ENCODE data around the gene ACTL9.
A peak's percentile ranks its signal among the peaks of the same experiment; 100 is the strongest.

Gene ACTL9

GRCh38 chr19:8663920-8664670, 34.5 kb downstream of the ACTL9 start:
- TF ChIP-seq, protein P1, sequence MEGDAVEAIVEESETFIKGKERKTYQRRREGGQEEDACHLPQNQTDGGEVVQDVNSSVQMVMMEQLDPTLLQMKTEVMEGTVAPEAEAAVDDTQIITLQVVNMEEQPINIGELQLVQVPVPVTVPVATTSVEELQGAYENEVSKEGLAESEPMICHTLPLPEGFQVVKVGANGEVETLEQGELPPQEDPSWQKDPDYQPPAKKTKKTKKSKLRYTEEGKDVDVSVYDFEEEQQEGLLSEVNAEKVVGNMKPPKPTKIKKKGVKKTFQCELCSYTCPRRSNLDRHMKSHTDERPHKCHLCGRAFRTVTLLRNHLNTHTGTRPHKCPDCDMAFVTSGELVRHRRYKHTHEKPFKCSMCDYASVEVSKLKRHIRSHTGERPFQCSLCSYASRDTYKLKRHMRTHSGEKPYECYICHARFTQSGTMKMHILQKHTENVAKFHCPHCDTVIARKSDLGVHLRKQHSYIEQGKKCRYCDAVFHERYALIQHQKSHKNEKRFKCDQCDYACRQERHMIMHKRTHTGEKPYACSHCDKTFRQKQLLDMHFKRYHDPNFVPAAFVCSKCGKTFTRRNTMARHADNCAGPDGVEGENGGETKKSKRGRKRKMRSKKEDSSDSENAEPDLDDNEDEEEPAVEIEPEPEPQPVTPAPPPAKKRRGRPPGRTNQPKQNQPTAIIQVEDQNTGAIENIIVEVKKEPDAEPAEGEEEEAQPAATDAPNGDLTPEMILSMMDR (IDR thresholded peaks at IDR 0.05; ENCODE audit: insufficient read depth, low read depth, low read length, missing control alignments) = no peak
- DNase-seq (ENCODE audit: low read depth) = peak; percentile 25
- H3K4me3 ChIP-seq (ENCODE audit: low read depth, low read length) = no peak overlapping the region

DNA sequence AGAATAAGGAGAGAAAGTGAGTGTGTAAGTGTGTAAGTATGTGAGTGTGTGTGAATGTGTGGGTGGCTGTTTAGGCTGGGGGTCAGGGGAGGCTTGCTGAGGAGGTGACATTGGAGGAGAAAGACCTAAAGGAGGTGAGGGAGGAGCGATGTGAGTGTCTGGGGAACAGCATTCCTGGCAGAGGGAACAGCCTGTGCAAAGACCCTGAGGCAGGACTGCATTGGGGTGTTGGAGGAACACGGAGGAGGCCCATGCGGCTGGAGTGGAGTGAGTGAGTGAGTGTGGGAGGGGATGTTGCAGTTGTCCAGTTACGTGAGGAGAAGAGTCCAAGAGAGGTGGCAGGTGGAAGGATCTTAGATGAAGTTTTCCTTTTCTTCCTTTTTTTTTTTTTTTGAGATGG, 36.3 kb downstream of the ACTL9 start:
- H3K4me3 ChIP-seq (ENCODE audit: low read depth, low read length) = no peak overlapping the region
- TF ChIP-seq, protein P1 (IDR thresholded peaks at IDR 0.05; ENCODE audit: insufficient read depth, low read depth, low read length, missing control alignments) = no peak
- no peak for DNase-seq (ENCODE audit: low read depth)

GRCh38 chr19:8659905-8660304, 38.7 kb downstream of the ACTL9 start:
- no peak for DNase-seq (ENCODE audit: low read depth)
- TF ChIP-seq, protein P1 (IDR thresholded peaks at IDR 0.05; ENCODE audit: insufficient read depth, low read depth, low read length, missing control alignments) = no peak
- no peak overlapping the region for H3K4me3 ChIP-seq (ENCODE audit: low read depth, low read length)

DNA sequence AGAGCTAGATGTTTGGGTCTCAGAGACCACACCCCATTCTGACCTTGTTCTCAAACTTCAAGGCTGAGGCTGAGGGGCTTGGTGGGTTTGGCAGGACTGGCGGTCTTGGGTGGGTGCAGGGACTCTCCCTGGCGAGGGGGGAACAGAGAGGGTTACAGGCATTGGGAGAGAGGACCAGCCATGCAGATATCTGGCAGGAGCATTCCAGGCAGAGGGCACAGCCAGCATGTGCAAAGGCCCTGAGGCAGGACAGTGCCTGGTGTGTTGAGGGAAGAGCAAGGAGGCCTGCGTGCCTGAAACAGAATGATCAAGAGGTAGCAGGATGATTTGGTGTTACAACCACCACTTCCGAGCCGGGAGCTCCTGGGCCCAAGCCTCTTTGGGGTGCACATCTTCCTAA, 40.7 kb downstream of the ACTL9 start:
- H3K4me3 ChIP-seq (ENCODE audit: low read depth, low read length) = no peak overlapping the region
- TF ChIP-seq, protein P1 (IDR thresholded peaks at IDR 0.05; ENCODE audit: insufficient read depth, low read depth, low read length, missing control alignments) = no peak
- no peak for DNase-seq (ENCODE audit: low read depth)

DNA sequence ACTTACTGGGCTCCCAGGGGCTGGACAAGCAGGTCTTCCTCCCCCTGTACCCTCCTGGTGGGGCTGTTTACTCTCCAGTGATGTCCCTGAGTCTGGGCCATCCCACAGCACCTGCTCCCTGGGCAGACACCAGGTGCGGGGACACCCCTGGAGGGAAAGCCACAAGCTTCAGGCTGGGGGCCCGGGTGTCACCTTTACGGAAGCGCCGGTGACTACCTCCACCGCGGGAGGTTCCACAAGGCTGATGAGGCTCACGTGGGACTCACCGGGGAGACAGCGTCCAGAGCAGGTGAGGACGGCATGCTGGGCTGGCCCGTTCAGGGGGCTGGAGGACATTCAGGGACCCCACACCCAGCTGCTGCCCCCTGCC, 43.3 kb downstream of the ACTL9 start:
- TF ChIP-seq, protein P1 (IDR thresholded peaks at IDR 0.05; ENCODE audit: insufficient read depth, low read depth, low read length, missing control alignments) = no peak
- DNase-seq (ENCODE audit: low read depth) = peak; percentile 10
- H3K4me3 ChIP-seq (ENCODE audit: low read depth, low read length) = no peak overlapping the region

- TF ChIP-seq, protein P1 (IDR thresholded peaks at IDR 0.05; ENCODE audit: insufficient read depth, low read depth, low read length, missing control alignments) = peak; percentile 93
- peak; percentile 59 for DNase-seq (ENCODE audit: low read depth)
- no peak overlapping the region for H3K4me3 ChIP-seq (ENCODE audit: low read depth, low read length)
Observed at GRCh38 chr19:8654591-8655339, 43.8 kb downstream of the ACTL9 start.

All from GM12865 (cell line).